WI38 (cell line): ENCODE data around the gene SYNJ2.

ENCODE experiments used
- H3K4me3 ChIP-seq: 2 replicates; pipeline ENCODE4 v1.5.1; 2011; ENCODE audit warnings: low read depth, mild to moderate bottlenecking, control low read depth, low read length
- TF ChIP-seq, protein P1 (sequence below): IDR thresholded peaks from 2 replicates; pipeline ENCODE4 v1.5.1; 2012; ENCODE audit warnings: low read depth, mild to moderate bottlenecking, control low read depth, low read length

Gene SYNJ2

DNA sequence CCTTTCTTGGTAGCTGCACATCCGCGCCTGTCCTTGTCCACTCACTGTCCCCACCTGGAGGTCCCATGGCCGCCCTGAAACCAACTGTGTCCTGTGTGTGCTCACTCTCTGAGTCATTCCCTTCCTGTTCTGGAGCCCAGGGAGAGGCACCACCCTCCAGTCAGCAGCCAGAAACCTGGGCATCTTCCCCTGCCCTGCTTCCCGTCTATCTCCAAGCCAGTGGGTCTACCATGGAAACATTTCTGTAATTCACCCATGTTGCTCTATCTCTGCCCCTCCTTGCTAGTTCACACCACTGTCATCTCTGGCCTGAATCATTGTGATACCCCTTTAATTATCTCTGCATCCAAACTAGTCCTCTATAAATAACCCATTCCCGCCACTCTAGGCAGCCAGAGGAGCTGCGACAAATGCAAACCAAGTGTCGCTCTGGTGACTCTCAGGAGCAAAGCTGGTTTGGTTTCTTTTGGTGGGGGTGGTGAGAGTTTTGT, 28.8 kb upstream of the SYNJ2 start:
- no peak overlapping the region for H3K4me3 ChIP-seq
- TF ChIP-seq, protein P1, sequence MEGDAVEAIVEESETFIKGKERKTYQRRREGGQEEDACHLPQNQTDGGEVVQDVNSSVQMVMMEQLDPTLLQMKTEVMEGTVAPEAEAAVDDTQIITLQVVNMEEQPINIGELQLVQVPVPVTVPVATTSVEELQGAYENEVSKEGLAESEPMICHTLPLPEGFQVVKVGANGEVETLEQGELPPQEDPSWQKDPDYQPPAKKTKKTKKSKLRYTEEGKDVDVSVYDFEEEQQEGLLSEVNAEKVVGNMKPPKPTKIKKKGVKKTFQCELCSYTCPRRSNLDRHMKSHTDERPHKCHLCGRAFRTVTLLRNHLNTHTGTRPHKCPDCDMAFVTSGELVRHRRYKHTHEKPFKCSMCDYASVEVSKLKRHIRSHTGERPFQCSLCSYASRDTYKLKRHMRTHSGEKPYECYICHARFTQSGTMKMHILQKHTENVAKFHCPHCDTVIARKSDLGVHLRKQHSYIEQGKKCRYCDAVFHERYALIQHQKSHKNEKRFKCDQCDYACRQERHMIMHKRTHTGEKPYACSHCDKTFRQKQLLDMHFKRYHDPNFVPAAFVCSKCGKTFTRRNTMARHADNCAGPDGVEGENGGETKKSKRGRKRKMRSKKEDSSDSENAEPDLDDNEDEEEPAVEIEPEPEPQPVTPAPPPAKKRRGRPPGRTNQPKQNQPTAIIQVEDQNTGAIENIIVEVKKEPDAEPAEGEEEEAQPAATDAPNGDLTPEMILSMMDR: no peak

DNA sequence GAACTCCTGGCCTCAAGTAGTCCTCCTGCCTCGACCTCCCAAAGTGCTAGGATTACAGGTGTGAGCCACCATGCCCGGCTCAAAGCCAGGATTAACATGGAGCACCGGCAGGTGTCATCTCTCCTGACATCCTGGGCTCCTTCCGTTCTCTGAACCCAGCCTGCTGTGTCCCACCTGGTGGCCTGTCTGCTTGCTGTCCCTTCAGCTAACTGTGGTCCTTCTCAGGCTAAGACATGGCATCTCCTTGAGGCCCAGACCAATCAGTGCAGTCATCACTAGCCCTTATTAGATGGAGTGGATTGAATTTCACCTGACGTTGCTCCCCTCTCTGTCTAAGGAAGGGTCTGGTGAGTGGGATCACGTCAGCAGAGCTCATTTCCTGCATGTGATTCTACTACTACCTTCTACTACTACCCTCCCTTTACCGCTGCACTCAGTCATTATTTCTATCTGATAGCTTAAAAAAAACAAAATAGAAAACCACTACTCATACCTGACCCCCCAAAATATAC, 28.0 kb upstream of the SYNJ2 start:
- TF ChIP-seq, protein P1: no peak
- no peak overlapping the region for H3K4me3 ChIP-seq

DNA sequence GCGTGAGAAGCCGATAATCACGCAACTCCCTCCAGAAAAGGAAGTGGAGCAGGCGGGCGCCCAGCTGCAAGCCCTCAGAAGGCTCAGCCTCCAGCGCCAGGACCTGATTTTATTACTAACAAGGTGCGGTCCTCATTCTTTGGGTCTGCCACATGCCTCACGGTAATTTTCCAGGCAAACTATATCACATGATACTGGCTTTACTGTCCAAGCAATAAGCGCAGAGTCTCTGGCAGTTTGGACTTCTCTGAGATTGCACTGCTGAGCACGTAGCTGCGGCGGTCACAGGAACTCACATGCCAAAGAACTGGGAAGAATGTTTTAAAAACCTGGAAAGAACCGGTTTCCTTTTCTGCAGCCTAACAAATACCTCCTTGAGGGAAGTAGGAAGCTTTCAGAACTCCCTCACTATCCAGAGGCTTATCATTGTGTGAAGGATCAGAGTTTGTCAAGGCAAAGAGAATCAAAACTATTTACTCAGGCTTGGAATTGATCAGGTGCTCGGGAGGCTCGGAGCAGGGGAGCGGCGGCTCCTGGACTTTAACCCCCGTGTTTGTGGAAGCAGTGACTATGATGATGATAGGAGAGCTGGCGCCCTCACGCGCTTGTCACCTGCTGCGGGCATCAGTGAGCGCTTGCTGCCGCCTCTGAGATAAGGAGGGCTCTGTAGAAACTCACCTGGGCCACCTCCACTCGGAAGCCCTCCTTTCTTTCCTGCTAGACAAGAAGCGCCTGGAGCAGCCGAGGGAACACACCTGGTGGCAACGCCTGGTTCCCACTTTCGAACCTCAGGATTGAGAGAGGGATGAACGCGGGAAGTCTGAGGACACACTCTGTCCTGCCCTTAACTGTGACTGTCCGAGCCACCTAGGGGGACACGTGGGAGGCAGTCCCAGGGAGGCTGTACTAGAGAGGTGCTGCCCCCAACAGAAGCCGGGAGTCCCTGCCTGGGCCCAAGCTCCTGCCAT, 27.2 kb upstream of the SYNJ2 start:
- TF ChIP-seq, protein P1: no peak
- H3K4me3 ChIP-seq: no peak overlapping the region

- TF ChIP-seq, protein P1: no peak
- H3K4me3 ChIP-seq: no peak overlapping the region
Observed at GRCh38 chr6:157955675-157956074, 26.0 kb upstream of the SYNJ2 start.

GRCh38 chr6:157956171-157956730, 25.4 kb upstream of the SYNJ2 start:
- TF ChIP-seq, protein P1: no peak

DNA sequence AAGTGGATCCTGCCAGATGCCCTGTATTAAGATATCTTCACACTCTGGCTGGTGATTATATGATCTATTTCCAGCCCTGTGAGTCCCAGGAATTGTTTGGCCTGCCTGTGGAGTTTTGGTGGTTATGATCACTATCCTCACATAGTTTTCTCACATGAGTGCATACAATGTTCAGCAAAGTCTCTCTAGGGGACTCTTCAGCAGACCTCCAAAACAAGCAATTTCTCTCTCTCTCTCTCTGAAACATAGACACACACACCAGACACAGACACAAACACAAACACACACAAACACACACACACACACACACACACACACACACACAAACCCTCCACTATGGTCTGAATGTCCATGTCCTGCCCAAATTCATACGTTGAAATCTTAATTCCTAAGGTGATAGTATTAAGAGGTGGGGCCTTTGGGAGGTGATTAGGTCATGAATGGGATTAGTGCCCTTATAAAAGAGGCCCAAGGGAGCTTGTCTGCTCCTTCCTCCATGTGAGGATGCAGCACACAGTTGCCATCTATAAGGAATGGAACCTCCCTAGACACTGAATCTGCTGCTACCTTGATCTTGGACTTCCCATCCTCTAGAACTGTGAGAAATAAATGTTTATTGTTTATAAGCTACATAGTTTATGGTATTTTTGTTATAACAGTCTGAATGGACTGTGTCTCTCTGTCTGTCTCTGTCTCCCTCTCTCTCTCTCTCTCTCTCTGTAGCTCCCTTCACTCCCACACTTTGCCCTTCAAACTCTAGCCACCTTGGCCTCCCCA, 22.0 kb upstream of the SYNJ2 start:
- TF ChIP-seq, protein P1: no peak
- H3K4me3 ChIP-seq: no peak overlapping the region

More at GRCh38 chr6:157956171-157956730, 25.4 kb upstream of the SYNJ2 start:
- no peak overlapping the region for H3K4me3 ChIP-seq
